ENCODE data around the gene EFL1. TPM values are rescaled to one million over a fixed set of nuclear protein-coding genes. Genes with fewer than 3 reads are reported as not detected.

EFL1 gene
- total and polyA plus RNA-seq, 4 donors, result 3.2 to 10.1 (median 6.1) TPM

- no peak overlapping the region for H3K4me3 ChIP-seq (ENCODE audit: low read depth in 1 of 3, low read length in 3 of 3)
- no peak for TF ChIP-seq ATF3 (IDR thresholded peaks at IDR 0.05)
- H3K4me1 ChIP-seq (ENCODE audit: control insufficient read depth in 4 of 4, insufficient read depth in 4 of 4, low read length in 3 of 4), result no peaks in the 10 kb centered on the region
- DNase-seq (ENCODE audit: low spot score), result peak; percentile 19
- H3K27ac ChIP-seq (ENCODE audit: low read depth in 1 of 2, low read length in 2 of 2), result no peak overlapping the region
- no peaks in the 10 kb centered on the region for H3K27me3 ChIP-seq (ENCODE audit: control insufficient read depth in 4 of 4, insufficient read depth in 4 of 4, low read length in 3 of 4)
- H3K9me3 ChIP-seq (ENCODE audit: control insufficient read depth in 4 of 4, low read length in 3 of 4), result no peaks in the 10 kb centered on the region
- no peaks in the 10 kb centered on the region for H3K36me3 ChIP-seq (ENCODE audit: control insufficient read depth in 4 of 4, insufficient read depth in 3 of 4, low read depth in 1 of 4, low read length in 3 of 4)
- WGBS, result 88% methylated on average over 4 of the region's 4 CpGs
- no peak overlapping the region for H3K9ac ChIP-seq (ENCODE audit: low read depth in 1 of 2, low read length in 2 of 2)
Measured at GRCh38 chr15:82304778-82305090, 42.2 kb upstream of the EFL1 start.

GRCh38 chr15:82303956-82304777, 41.6 kb upstream of the EFL1 start:
- H3K9ac ChIP-seq (ENCODE audit: low read depth in 1 of 2, low read length in 2 of 2), result no peak overlapping the region
- H3K9me3 ChIP-seq (ENCODE audit: control insufficient read depth in 4 of 4, low read length in 3 of 4), result no peaks in the 10 kb centered on the region
- no peak for TF ChIP-seq JUND (IDR thresholded peaks at IDR 0.05)
- TF ChIP-seq GABPA (IDR thresholded peaks at IDR 0.05 in 1 of 2, conservative IDR thresholded peaks at IDR 0.05 in 1 of 2), result no peak
- TF ChIP-seq RAD21 (IDR thresholded peaks at IDR 0.05), result no peak
- TF ChIP-seq ZBTB33 (IDR thresholded peaks at IDR 0.05), result no peak
- no peak for TF ChIP-seq HNF4G (IDR thresholded peaks at IDR 0.05)
- peak; percentile 23 for DNase-seq (ENCODE audit: low spot score)
- no peak overlapping the region for H3K4me3 ChIP-seq (ENCODE audit: low read depth in 1 of 3, low read length in 3 of 3)
- no peaks in the 10 kb centered on the region for H3K27me3 ChIP-seq (ENCODE audit: control insufficient read depth in 4 of 4, insufficient read depth in 4 of 4, low read length in 3 of 4)
- no peaks in the 10 kb centered on the region for H3K36me3 ChIP-seq (ENCODE audit: control insufficient read depth in 4 of 4, insufficient read depth in 3 of 4, low read depth in 1 of 4, low read length in 3 of 4)
- no peaks in the 10 kb centered on the region for H3K4me1 ChIP-seq (ENCODE audit: control insufficient read depth in 4 of 4, insufficient read depth in 4 of 4, low read length in 3 of 4)
- 93% methylated on average over 12 of the region's 12 CpGs for WGBS
- H3K27ac ChIP-seq (ENCODE audit: low read depth in 1 of 2, low read length in 2 of 2), result no peak overlapping the region

- peak; percentile 19 for DNase-seq (ENCODE audit: low spot score)
- H3K4me3 ChIP-seq (ENCODE audit: low read depth in 1 of 3, low read length in 3 of 3), result no peak overlapping the region
- H3K27ac ChIP-seq (ENCODE audit: low read depth in 1 of 2, low read length in 2 of 2), result no peak overlapping the region
- H3K9me3 ChIP-seq (ENCODE audit: control insufficient read depth in 4 of 4, low read length in 3 of 4), result no peaks in the 10 kb centered on the region
- no peaks in the 10 kb centered on the region for H3K4me1 ChIP-seq (ENCODE audit: control insufficient read depth in 4 of 4, insufficient read depth in 4 of 4, low read length in 3 of 4)
- no peaks in the 10 kb centered on the region for H3K36me3 ChIP-seq (ENCODE audit: control insufficient read depth in 4 of 4, insufficient read depth in 3 of 4, low read depth in 1 of 4, low read length in 3 of 4)
- H3K27me3 ChIP-seq (ENCODE audit: control insufficient read depth in 4 of 4, insufficient read depth in 4 of 4, low read length in 3 of 4), result no peaks in the 10 kb centered on the region
- TF ChIP-seq FOXA2 (IDR thresholded peaks at IDR 0.05) (no peak), JUND (IDR thresholded peaks at IDR 0.05) (no peak), RXRA (IDR thresholded peaks at IDR 0.05) (no peak), CTCF (IDR thresholded peaks at IDR 0.05; ENCODE audit: low read depth, low read length, missing input control) (no peak), YY1 (IDR thresholded peaks at IDR 0.05) (no peak), EGR1 (IDR thresholded peaks at IDR 0.05; ENCODE audit: low read depth in 2 of 2) (no peak), NR2F2 (IDR thresholded peaks at IDR 0.05) (no peak), GABPA (IDR thresholded peaks at IDR 0.05 in 1 of 2, conservative IDR thresholded peaks at IDR 0.05 in 1 of 2) (no peak), HNF4A (conservative IDR thresholded peaks at IDR 0.05) (no peak), ATF3 (IDR thresholded peaks at IDR 0.05) (no peak), RAD21 (IDR thresholded peaks at IDR 0.05) (no peak), SP1 (IDR thresholded peaks at IDR 0.05) (no peak), HNF4G (IDR thresholded peaks at IDR 0.05) (no peak), TAF1 (conservative IDR thresholded peaks at IDR 0.05) (no peak), FOXA1 (IDR thresholded peaks at IDR 0.05) (no peak), ZBTB33 (IDR thresholded peaks at IDR 0.05) (no peak)
- WGBS, result 81% methylated on average over 3 of the region's 3 CpGs
- H3K9ac ChIP-seq (ENCODE audit: low read depth in 1 of 2, low read length in 2 of 2), result no peak overlapping the region
Measured at GRCh38 chr15:82301296-82302016, 38.9 kb upstream of the EFL1 start.

Data from liver (tissue), 9 donors.